B cell (primary cell): ENCODE results near the gene TCP1.

Source experiments
- EZH2 ChIP-seq: IDR thresholded peaks from 2 replicates; pipeline ENCODE4 v1.6.1; 2012; ENCODE audit warnings: borderline replicate concordance, low read depth, mild to moderate bottlenecking, moderate library complexity, low read length; ENCODE audit not compliant: insufficient read depth, poor library complexity, severe bottlenecking
- TF ChIP-seq, protein P1 (sequence below): fragments of 200-600 bp; IDR thresholded peaks from one replicate; pipeline ENCODE4 v1.8.0; 2022; ENCODE audit warnings: antibody characterized with exemption, mild to moderate bottlenecking

DNA sequence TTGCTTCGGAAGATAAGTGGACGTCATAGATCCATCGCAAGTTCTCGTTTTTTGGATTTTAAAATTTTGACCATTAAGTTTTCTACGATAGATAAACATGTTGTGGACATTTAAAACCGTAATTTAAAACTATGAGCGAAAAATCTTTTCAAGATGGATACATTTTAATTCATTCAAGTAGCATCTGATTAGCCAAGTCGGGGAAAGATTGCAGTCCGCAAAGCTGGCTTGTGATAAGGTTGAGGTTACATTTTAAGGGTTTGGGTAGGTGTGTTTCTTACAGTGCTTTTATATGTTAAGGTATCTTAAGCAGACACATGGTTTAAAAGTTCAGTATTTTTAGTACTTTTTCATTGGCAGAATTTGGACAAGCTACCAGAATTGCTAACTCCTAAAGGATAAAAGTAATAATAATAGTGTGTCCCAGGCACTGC is 60.9 kb downstream of the TCP1 start:
- TF ChIP-seq, protein P1, sequence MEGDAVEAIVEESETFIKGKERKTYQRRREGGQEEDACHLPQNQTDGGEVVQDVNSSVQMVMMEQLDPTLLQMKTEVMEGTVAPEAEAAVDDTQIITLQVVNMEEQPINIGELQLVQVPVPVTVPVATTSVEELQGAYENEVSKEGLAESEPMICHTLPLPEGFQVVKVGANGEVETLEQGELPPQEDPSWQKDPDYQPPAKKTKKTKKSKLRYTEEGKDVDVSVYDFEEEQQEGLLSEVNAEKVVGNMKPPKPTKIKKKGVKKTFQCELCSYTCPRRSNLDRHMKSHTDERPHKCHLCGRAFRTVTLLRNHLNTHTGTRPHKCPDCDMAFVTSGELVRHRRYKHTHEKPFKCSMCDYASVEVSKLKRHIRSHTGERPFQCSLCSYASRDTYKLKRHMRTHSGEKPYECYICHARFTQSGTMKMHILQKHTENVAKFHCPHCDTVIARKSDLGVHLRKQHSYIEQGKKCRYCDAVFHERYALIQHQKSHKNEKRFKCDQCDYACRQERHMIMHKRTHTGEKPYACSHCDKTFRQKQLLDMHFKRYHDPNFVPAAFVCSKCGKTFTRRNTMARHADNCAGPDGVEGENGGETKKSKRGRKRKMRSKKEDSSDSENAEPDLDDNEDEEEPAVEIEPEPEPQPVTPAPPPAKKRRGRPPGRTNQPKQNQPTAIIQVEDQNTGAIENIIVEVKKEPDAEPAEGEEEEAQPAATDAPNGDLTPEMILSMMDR, result no peak
- no peak for TF ChIP-seq EZH2
